Neural progenitor cell (in vitro differentiated cells): ENCODE measurements around the gene CDH1. TPM values are rescaled to one million over a fixed set of nuclear protein-coding genes. Genes with fewer than 3 reads are reported as not detected.

Experiments used
- DNase-seq: peaks from one replicate; pipeline ENCODE4 v3.0.0-alpha.2; 2016; ENCODE audit warnings: low spot score
- H2AFZ ChIP-seq: fragments of 200-600 bp; sonication (generic); replicated peaks from 2 replicates; pipeline ENCODE4 v1.6.1; 2016; ENCODE audit warnings: antibody characterized with exemption
- H3F3A ChIP-seq: fragments of 200-600 bp; sonication (generic); 2 replicates; pipeline ENCODE4 v1.6.1; 2016; ENCODE audit warnings: antibody characterized with exemption, low read depth
- H3K27ac ChIP-seq: fragments of 200-600 bp; sonication (generic); 2 replicates; pipeline ENCODE4 v1.5.1; 2016; ENCODE audit warnings: mild to moderate bottlenecking
- H3K27me3 ChIP-seq: fragments of 200-600 bp; sonication (generic); 2 replicates; pipeline ENCODE4 v1.6.1; 2016; ENCODE audit warnings: mild to moderate bottlenecking, moderate library complexity
- H3K36me3 ChIP-seq: fragments of 200-600 bp; sonication (generic); 2 replicates; pipeline ENCODE4 v1.5.1; 2016
- H3K4me1 ChIP-seq: fragments of 200-600 bp; sonication (generic); 2 replicates; pipeline ENCODE4 v1.6.1; 2016; ENCODE audit warnings: mixed run types
- H3K4me2 ChIP-seq: fragments of 200-600 bp; sonication (generic); 2 replicates; pipeline ENCODE4 v1.6.1; 2016
- H3K4me3 ChIP-seq: fragments of 200-600 bp; sonication (generic); 2 replicates; pipeline ENCODE4 v1.5.1; 2016
- H3K79me2 ChIP-seq: fragments of 200-600 bp; sonication (generic); 2 replicates; pipeline ENCODE4 v1.6.1; 2016; ENCODE audit warnings: low read depth
- H3K9ac ChIP-seq: fragments of 200-600 bp; sonication (generic); 2 replicates; pipeline ENCODE4 v1.6.1; 2016
- H3K9me3 ChIP-seq: fragments of 200-600 bp; sonication (generic); 2 replicates; pipeline ENCODE4 v1.5.1; 2016; ENCODE audit warnings: low read depth
- H4K20me1 ChIP-seq: fragments of 200-600 bp; sonication (generic); 2 replicates; pipeline ENCODE4 v1.6.1; 2016; ENCODE audit warnings: low read depth
- H3K27ac Mint-ChIP-seq: 3 replicates; pipeline ENCODE4 v1.8.0; 2021; ENCODE audit warnings: mixed read lengths
- H3K27me3 Mint-ChIP-seq: 2 replicates; pipeline ENCODE4 v1.8.0; 2022; ENCODE audit warnings: low read depth, mild to moderate bottlenecking, inconsistent platforms, moderate library complexity, mixed read lengths; ENCODE audit not compliant: insufficient read depth
- H3K36me3 Mint-ChIP-seq: 3 replicates; pipeline ENCODE4 v1.8.0; 2021; ENCODE audit warnings: mixed read lengths
- H3K4me1 Mint-ChIP-seq: 3 replicates; pipeline ENCODE4 v1.8.0; 2021; ENCODE audit warnings: mixed read lengths
- H3K4me3 Mint-ChIP-seq: 3 replicates; pipeline ENCODE4 v1.8.0; 2021; ENCODE audit warnings: mild to moderate bottlenecking, moderate library complexity, mixed read lengths
- H3K9me3 Mint-ChIP-seq: 3 replicates; pipeline ENCODE4 v1.8.0; 2020; ENCODE audit warnings: mixed read lengths
- CTCF ChIP-seq: fragments of 200-600 bp; sonication (generic); IDR thresholded peaks from 2 replicates; pipeline ENCODE4 v1.5.1; 2017; ENCODE audit warnings: antibody characterized with exemption, mild to moderate bottlenecking
- EZH2 ChIP-seq: fragments of 200-600 bp; sonication (generic); IDR thresholded peaks from 2 replicates; pipeline ENCODE4 v1.6.1; 2017; ENCODE audit warnings: antibody characterized with exemption, mild to moderate bottlenecking, moderate library complexity
- EZH2phosphoT487 ChIP-seq: fragments of 200-600 bp; sonication (generic); IDR thresholded peaks from 2 replicates; pipeline ENCODE4 v1.6.1; 2017; ENCODE audit warnings: antibody characterized with exemption
- total RNA-seq: library from RNA; depleted of rRNA; stranded (reverse); fragments of >200 nt; gene quantifications from 2 replicates; pipeline ENCODE4 v1.2.3, GENCODE V29; 2015; ENCODE audit warnings: low replicate concordance

The CDH1 gene
- total RNA-seq, 1 donor from 2014 or later = 3.3 TPM

DNA sequence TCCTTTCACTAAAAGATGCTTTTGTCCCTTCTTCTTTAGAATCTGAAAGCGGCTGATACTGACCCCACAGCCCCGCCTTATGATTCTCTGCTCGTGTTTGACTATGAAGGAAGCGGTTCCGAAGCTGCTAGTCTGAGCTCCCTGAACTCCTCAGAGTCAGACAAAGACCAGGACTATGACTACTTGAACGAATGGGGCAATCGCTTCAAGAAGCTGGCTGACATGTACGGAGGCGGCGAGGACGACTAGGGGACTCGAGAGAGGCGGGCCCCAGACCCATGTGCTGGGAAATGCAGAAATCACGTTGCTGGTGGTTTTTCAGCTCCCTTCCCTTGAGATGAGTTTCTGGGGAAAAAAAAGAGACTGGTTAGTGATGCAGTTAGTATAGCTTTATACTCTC, 96.2 kb downstream of the CDH1 start:
- Histone ChIP-seq H3K79me2 (no peaks in the 10 kb centered on the region), H3K9me3 (no peaks in the 10 kb centered on the region), H3K4me2 (no peak overlapping the region), H3K27ac (no peak overlapping the region), H2AFZ (no peak overlapping the region), H3K4me3 (no peak overlapping the region), H4K20me1 (no peaks in the 10 kb centered on the region), H3K9ac (no peak overlapping the region), H3K27me3 (no peaks in the 10 kb centered on the region), H3K4me1 (no peaks in the 10 kb centered on the region), H3F3A (no peaks in the 10 kb centered on the region), H3K36me3 (no peaks in the 10 kb centered on the region)
- no peaks in the 10 kb centered on the region for H3K36me3 Mint-ChIP-seq
- H3K4me3 Mint-ChIP-seq = no peak overlapping the region
- no peak for TF ChIP-seq EZH2phosphoT487
- no peak for TF ChIP-seq EZH2
- TF ChIP-seq CTCF = no peak
- no peaks in the 10 kb centered on the region for H3K9me3 Mint-ChIP-seq
- no peak for DNase-seq
- no peaks in the 10 kb centered on the region for H3K4me1 Mint-ChIP-seq
- H3K27me3 Mint-ChIP-seq = peaks cover 6% of the 10 kb centered on the region
- no peak overlapping the region for H3K27ac Mint-ChIP-seq

GRCh38 chr16:68834550-68834949, 97.5 kb downstream of the CDH1 start:
- H3F3A ChIP-seq = no peaks in the 10 kb centered on the region
- Mint-ChIP-seq H3K27me3 (peaks cover 4% of the 10 kb centered on the region), H3K4me3 (no peak overlapping the region), H3K9me3 (no peaks in the 10 kb centered on the region), H3K4me1 (no peaks in the 10 kb centered on the region), H3K36me3 (no peaks in the 10 kb centered on the region), H3K27ac (no peak overlapping the region)
- TF ChIP-seq CTCF (no peak), EZH2 (no peak)
- DNase-seq = no peak
- H3K27me3 ChIP-seq = no peaks in the 10 kb centered on the region
- no peak overlapping the region for H3K4me2 ChIP-seq
- no peaks in the 10 kb centered on the region for H3K4me1 ChIP-seq
- no peak overlapping the region for H3K4me3 ChIP-seq
- no peak overlapping the region for H3K9ac ChIP-seq
- H3K79me2 ChIP-seq = no peaks in the 10 kb centered on the region
- H3K27ac ChIP-seq = no peak overlapping the region
- H3K9me3 ChIP-seq = no peaks in the 10 kb centered on the region
- no peaks in the 10 kb centered on the region for H4K20me1 ChIP-seq
- no peak overlapping the region for H2AFZ ChIP-seq
- H3K36me3 ChIP-seq = no peaks in the 10 kb centered on the region

- DNase-seq = no peak
- Mint-ChIP-seq H3K4me1 (no peaks in the 10 kb centered on the region), H3K36me3 (no peaks in the 10 kb centered on the region), H3K27ac (no peak overlapping the region), H3K27me3 (no peaks in the 10 kb centered on the region), H3K4me3 (no peak overlapping the region), H3K9me3 (no peaks in the 10 kb centered on the region)
- H3F3A ChIP-seq = no peaks in the 10 kb centered on the region
- no peak overlapping the region for H3K9ac ChIP-seq
- no peak overlapping the region for H3K4me2 ChIP-seq
- no peaks in the 10 kb centered on the region for H3K79me2 ChIP-seq
- H3K4me1 ChIP-seq = no peaks in the 10 kb centered on the region
- H4K20me1 ChIP-seq = no peaks in the 10 kb centered on the region
- no peaks in the 10 kb centered on the region for H3K9me3 ChIP-seq
- no peaks in the 10 kb centered on the region for H3K27me3 ChIP-seq
- no peak for TF ChIP-seq EZH2
- TF ChIP-seq EZH2phosphoT487 = no peak
- no peak for TF ChIP-seq CTCF
- no peaks in the 10 kb centered on the region for H3K36me3 ChIP-seq
- H2AFZ ChIP-seq = no peak overlapping the region
- H3K27ac ChIP-seq = no peak overlapping the region
- no peak overlapping the region for H3K4me3 ChIP-seq
Observed at GRCh38 chr16:68835970-68836369, 98.9 kb downstream of the CDH1 start.

- DNase-seq = no peak
- H3K27me3 Mint-ChIP-seq = no peaks in the 10 kb centered on the region
- H3K4me2 ChIP-seq = no peak overlapping the region
Observed at GRCh38 chr16:68839831-68840230, 102.7 kb downstream of the CDH1 start.

More at GRCh38 chr16:68839831-68840230, 102.7 kb downstream of the CDH1 start:
- Histone ChIP-seq H3K36me3 (no peaks in the 10 kb centered on the region), H3F3A (no peaks in the 10 kb centered on the region), H3K9ac (no peak overlapping the region), H3K27me3 (no peaks in the 10 kb centered on the region), H3K27ac (no peak overlapping the region), H3K9me3 (no peaks in the 10 kb centered on the region), H3K4me1 (no peaks in the 10 kb centered on the region), H3K79me2 (peaks cover 5% of the 10 kb centered on the region), H2AFZ (no peak overlapping the region), H3K4me3 (no peak overlapping the region), H4K20me1 (no peaks in the 10 kb centered on the region)
- Mint-ChIP-seq H3K27ac (no peak overlapping the region), H3K4me3 (no peak overlapping the region), H3K36me3 (no peaks in the 10 kb centered on the region), H3K9me3 (no peaks in the 10 kb centered on the region), H3K4me1 (peaks cover 11% of the 10 kb centered on the region)
- TF ChIP-seq EZH2phosphoT487 (no peak), EZH2 (no peak), CTCF (no peak)
